HG03060 (cell line): Measurements from ENCODE around the gene MCL1.

Experiments
- ATAC-seq: cut with Tn5 transposase; IDR thresholded peaks from one replicate; pipeline ENCODE4 v1.9.1; 2021; ENCODE audit warnings: low read depth, moderate number of reproducible peaks; ENCODE audit not compliant: unreplicated experiment

MCL1 gene

DNA sequence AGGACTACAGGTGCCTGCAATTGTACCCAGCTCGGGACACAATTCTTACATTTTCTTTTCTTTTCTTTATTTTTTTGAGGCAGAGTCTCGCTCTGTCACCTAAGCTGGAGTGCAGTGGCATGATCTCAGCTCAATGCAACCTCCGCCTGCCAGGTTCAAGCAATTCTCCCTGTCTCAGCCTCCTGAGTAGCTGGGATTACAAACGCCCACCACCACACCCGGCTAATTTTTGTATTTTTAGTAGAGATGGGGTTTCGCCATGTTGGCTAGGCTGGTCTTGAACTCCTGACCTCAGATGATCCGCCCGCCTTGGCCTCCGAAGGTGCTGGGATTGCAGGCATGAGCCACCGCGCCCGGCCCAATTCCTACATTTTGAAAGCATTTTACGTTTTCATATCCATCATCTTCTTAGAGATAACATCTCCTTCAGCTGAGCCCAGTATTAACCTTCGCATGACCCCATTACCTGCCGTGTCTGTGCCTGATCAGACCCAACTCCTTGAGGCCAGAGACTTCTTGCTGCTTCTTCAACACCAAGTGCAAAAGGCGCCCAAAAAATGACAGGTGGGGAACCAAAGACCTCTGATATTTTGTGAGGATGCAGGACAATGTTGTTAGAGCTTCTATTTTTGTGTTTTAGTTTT is 33.0 kb downstream of the MCL1 start:
- no peak for ATAC-seq

DNA sequence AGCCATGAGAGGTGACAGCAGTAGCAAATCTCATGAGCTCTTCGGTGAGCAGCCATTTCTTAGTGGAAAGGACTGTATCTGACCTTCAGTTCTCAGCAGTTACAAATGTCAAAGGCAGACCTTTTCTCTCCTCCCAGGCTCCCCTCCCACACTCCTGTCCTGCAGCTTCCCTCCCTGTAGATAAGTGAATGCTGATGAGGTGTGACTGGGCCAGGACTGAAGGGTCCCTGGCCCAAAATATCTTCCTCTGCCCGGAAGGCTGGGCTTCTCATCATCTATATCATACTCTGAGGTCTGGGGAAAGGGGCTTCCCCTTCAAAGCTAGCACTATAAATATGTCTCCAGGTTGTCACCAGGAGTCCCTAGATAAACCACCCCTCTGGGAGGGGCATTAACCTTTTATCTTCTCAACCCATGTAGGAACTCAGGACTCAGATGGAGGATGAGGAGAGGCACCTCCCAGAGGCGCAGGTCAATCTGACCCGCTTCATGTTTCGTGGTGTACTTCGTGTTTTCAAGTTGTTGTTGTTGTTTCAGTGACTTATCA is 33.9 kb downstream of the MCL1 start:
- no peak for ATAC-seq

DNA sequence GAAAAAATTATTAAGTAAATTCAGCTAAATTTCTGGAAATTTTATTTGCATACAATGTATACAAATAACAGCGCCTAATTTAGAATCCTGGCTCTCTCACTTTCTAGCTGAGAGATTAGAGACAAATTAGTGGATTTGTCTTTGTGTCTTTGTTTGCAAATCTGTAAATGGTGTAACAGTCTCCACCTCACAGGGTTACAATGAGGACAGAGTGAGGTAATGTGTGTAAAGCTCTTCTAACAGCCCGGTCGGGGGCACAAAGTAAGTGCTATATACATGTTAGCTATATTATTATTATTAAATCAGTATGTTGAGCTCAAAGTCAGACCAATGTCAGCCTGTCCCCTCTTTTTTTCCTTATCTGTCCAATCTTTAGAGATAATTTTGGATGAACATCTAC is 35.2 kb downstream of the MCL1 start:
- no peak for ATAC-seq

DNA sequence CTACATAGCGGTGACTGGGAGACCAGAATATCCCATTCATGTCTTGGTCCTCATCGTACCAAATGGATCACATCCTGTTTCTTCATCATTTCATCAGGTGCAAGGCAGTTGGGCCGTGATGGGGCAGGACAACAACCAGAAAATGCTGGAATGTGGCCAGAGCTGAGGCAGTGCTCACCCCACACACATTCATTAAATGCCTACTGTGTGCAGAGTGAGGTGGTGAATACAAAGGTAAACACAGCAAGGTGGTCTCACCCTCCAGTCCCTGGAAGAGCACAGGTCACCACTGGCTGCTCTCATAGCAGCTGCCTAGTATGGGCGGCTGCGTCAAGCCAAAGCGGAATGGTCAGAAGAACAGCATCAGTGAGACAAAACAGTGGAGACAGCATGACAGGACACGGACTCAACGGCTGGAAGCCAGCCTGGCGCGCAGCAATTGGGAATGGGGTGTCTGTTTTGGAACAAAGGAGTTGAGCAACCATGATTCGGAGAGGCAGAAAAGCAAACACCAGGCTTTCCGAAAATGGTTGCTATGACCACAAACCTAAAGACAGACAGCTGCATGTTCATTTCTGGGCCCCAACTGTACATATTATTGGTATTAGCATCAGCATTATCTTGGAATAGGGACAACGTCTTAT is 35.8 kb downstream of the MCL1 start:
- ATAC-seq = no peak

DNA sequence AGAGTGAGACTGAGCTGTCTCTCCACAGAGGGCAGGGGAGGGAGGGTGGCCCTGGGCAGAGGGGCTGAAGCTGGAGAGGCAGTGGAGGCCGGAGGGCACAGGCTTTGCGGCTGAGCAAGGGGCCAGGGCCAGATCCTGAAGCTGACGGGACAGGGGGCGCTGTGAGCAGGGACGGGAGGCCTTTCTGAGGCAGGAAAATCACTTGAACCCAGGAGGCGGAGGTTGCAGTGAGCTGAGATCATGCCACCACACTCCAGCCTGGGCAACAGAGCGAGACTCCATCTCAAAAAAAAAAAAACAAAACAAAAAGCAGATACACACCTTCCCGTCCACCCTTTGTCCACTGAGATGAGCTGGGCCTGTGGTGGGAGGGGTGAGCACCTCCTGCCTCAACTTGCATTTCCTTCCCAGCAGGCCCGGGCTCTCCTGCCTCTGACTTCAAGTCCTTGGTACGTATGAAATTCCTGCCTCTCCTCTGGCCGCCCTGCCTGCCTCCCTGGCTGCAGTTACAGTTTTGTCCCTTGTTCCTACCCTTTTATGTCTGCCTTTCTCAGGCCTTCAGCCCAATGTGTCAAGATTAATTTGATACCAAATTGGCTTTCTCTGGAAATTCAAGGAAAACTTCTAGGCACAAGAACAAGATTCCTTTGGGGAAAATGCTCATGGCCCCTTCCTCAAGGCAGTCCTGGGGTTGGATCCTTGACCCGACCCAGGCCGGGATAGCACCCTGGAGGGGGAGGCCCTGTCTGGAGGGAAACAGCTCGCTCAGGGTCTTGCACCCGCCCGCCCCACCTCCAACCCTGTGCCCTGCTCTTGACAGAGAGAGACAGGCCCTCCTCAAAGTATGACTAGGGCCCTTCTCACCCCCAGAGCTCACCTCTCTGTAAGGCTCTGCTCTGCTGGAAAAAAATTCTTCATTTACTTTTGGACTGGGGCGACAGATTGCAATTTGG is 41.4 kb downstream of the MCL1 start:
- ATAC-seq = no peak

DNA sequence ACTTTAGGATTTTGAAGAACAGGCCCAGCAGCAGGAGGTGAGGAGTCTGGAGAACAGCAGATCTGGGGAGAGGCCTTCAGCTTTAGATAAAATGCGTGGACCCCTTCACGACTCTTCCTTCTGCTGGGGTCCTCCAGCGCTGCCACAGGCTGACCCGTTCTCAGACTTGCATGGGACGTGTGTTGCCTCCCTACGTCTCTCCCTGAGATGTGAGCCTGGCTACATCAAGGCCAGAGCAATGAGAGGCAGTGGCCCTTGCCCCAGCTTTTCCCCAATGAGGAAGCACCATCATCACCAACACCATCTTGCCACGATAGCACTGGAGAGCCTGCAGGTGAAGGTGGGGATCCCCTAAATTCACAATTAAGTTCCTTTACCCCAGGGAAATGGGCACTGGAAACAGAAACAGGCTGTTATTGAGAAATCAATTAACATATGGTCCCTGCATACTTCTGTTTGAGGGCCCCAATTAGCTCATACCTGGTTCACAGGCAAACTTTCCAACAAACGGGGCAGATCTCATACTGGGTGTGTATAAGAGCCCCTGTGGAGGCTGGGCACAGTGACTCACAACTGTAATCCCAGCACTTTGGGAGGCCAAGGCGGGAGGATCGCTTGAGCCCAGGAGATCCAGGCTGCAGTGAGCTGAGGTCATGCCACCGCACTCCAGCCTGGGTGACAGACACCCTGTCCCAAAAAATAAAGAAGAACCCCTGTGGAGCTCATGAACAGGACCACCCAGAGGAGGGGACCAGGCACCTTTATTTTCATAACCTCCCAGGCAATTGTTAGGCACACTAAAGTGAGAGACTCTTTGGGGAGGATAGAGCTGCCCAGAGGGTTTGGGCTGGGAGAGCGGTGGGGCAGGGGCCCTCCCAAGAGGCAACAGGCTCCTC is 42.3 kb downstream of the MCL1 start:
- no peak for ATAC-seq

DNA sequence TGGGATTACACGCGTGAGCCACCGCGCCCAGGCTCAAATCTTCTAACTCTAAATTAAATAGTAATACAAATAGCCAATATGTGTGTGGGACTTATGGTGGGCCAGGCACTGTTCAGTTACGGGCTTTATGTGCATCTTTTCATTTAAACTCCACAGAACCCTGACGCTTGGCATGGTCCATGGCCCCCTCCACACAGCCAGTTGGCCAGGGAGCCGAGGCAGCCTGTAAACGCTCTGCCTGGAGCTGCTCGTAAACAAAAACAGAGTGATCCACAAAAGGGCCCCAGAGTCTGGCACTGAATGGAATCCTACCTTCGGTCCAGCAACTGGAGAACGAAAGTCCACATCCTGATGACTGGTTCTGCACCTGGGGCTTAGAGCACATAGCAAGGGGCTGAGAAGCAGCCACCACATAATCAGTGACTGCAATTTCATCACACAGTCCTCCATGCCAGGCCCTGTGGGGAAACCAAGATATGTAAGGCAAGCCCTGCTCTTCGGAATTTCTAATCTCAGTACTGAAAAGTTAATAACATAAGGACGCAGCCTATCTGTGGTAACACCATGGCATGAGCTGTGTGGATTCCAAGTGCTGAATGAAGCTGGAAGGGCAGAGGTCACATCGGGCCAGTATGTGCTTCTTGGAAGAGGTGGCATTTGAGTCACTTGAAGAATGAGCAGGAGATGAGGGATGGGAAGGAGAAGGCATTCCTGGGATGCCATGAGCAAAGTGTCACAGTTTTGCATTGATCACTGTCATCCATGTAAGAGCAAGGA is 43.7 kb downstream of the MCL1 start:
- no peak for ATAC-seq

DNA sequence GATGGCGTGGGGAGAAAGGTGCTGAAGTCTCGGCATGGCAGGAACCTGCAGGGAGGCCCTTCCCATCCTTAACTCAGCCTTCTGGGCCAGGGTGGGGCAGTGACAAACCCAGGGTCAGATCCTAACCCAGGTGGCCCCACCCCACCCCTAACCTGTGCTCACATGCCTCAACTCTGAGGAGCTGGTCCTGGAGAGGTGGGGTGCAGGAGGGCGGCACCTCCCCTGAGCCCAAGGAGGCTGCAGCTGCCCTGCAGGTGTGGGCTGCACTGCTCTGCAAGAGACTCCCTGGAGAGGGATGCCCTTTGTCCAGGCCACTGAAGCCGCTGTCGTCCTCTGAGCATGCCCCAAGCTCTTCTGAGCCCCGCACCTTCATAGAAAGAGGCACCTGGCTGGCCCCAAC is 45.4 kb downstream of the MCL1 start:
- ATAC-seq = no peak

DNA sequence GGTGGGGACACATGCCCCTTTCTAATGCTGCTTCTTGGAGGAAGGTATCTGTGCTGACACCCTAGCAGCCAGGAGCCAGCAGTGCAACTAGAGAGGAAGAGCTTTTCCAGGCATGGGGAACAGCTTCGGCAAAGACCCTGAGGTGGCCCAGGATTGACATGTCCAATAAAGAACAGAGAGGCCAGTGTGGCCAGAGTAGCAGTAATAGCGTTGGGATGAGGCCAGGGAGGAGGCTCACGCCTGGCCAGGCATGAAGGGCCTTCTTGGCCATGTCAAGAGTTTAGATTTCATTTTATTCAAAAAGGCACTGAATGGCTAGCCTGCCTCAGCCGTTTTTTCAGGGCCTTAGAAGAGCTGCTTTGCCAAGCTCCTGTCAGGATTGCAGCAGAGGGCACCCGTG is 46.5 kb downstream of the MCL1 start:
- ATAC-seq = no peak

DNA sequence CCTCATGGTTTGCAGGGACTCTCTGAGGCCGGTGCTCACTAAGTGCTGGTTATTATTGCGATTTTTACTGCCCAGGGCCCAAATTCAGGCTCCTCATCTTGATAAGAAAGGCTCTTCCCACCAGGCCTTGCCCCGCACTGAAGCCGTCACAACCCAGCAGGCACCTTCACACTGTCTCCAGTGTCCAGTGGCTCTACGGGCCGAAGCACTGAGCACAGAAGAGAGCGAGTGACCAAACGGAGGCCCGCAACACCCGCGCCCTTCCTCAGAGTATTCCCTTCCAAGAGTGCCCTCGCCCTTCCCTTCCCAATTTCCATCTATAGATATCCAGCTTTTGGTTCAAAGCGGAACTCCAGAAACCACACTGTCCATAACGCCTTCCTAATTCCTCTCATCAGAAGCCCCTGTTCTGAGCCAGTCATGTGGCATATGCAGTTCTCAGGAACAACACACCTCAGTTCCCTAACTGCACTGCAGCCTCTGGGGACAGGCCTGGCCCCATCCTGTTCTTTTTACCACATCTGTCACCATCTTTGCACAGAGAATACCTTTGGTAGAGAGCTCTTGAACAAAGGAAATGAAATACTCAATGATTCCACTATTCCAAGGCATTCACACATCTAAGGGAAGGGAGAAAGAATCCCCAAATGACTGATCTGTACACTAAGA is 48.8 kb downstream of the MCL1 start:
- ATAC-seq = no peak

DNA sequence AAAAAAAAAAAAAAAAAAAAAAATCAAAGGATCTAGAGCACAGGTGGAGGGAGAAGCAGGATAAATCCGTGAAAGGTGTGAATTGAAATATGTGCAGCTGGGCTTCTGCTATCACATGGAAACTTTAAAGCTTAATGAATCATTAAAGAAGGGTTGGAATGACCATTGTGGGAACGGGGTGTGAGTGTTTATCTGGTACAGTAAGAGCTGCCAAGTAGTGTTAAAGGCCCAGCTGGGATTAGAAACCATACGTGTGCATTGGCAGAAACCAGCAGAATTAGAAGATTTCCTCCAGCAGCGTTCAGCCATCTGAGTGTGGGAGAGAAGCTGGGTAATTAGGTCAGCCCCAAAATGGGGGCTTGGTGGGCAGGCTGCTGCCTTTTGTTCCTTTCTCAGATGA is 50.4 kb downstream of the MCL1 start:
- no peak for ATAC-seq

DNA sequence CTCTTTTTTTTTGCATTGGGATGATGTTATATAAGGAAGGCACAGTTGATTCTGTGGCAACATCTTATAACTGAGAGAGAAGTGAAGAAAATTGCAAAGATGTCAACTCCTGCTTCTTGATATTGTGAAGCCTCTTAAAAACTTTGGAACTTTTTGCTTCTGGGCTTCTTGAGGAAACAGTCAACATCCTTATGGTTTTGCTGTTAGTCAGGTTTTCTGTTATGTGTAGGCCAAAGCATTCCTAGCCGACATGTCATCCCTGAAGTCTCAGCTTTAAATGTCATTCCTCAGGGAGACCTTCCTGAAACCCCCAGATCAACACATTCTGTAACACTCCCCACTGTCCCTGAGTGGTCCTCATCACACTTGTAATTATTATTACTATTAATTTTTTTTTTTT is 51.2 kb downstream of the MCL1 start:
- ATAC-seq = no peak

DNA sequence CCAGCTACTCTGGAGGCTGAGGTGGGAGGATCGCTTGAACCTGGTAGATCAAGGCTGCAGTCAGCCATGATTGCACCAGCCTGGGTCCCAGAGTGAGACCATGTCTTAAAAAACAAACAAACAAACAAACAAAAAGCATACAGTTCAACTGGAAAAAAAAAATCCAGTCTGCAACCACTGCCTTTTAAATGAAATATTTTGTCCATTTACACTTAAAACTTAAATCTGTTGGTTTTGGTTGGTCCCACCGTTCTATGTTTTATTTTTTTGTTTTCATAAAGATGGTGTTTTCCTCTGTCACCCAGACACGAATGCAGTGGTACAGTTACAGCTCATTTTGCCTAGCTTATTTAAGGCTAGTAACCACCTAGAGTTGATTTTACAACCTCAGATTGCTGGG is 54.1 kb downstream of the MCL1 start:
- no peak for ATAC-seq
